Esophagus squamous epithelium (tissue), 5 donors: ENCODE measurements around the gene CALY. TPM values are rescaled to one million over a fixed set of nuclear protein-coding genes. Genes with fewer than 3 reads are reported as not detected.

Experiments
- DNase-seq: peaks from one replicate; lab custom pipeline; 2025; lab: John Stamatoyannopoulos, UW
- H3K27ac ChIP-seq, 4 donors: fragments of 200-600 bp; sonication (generic); one replicate each; pipeline ENCODE4 v1.5.1; 2016 to 2019; ENCODE audit warnings: mild to moderate bottlenecking in 1 of 4
- H3K27me3 ChIP-seq, 4 donors: fragments of 200-600 bp; sonication (generic); 1 replicate in 3 of 4; 2 replicates in 1 of 4; pipeline versions ENCODE4 v1.5.1 to v1.6.0; 2017 to 2021; ENCODE audit warnings: antibody characterized with exemption in 1 of 4
- H3K36me3 ChIP-seq, 3 donors: fragments of 200-600 bp; sonication (generic); one replicate each; pipeline ENCODE4 v1.5.1; 2016 to 2019
- H3K4me1 ChIP-seq, 3 donors: fragments of 200-600 bp; sonication (generic); one replicate each; pipeline ENCODE4 v1.5.1; 2017 to 2019
- H3K4me3 ChIP-seq, 4 donors: fragments of 200-600 bp; sonication (generic); 1 replicate in 3 of 4; 2 replicates in 1 of 4; pipeline ENCODE4 v1.5.1; 2016 to 2019; ENCODE audit warnings: mild to moderate bottlenecking in 2 of 4, moderate library complexity in 1 of 4
- H3K9me3 ChIP-seq, 3 donors: fragments of 200-600 bp; sonication (generic); one replicate each; pipeline ENCODE4 v1.5.1; 2016 to 2019
- POLR2A ChIP-seq, 4 donors: fragments of 450-650 bp; IDR thresholded peaks; one replicate each; pipeline ENCODE4 v1.6.1; 2017; ENCODE audit warnings: antibody characterized with exemption in 4 of 4, mild to moderate bottlenecking in 4 of 4, moderate library complexity in 3 of 4
- WGBS, 2 donors: methylation state at CpG; one replicate each; pipeline ENCODE4 v1.1.5; 2018; 5-methylcytosine and 5-hydroxymethylcytosine counted together
- intact Hi-C: fragments of 100-400 bp; cut with DNase I; formaldehyde crosslinking; loops from one replicate; pipeline ENCODE4 v1.15.0; 2022
- total RNA-seq, 4 donors: library from RNA; depleted of rRNA; stranded (reverse); fragments of >200 nt; gene quantifications; one replicate each; pipeline ENCODE4 v1.1.0, GENCODE V29; 2016
- TF ChIP-seq, protein P1 (sequence below), 6 experiments: fragments of 450-650 bp in 4 of 6; fragments of 200-600 bp in 2 of 6; sonication (generic) in 2 of 6; IDR thresholded peaks; one replicate each; pipeline ENCODE4 v1.5.1; 2016 to 2019; ENCODE audit warnings: antibody characterized with exemption in 6 of 6, mild to moderate bottlenecking in 4 of 6, moderate library complexity in 4 of 6
- donor health status: DM: yes; HTN: yes; CAD: no.

CALY gene, protein sequence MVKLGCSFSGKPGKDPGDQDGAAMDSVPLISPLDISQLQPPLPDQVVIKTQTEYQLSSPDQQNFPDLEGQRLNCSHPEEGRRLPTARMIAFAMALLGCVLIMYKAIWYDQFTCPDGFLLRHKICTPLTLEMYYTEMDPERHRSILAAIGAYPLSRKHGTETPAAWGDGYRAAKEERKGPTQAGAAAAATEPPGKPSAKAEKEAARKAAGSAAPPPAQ
- total RNA-seq, result not detected

DNA sequence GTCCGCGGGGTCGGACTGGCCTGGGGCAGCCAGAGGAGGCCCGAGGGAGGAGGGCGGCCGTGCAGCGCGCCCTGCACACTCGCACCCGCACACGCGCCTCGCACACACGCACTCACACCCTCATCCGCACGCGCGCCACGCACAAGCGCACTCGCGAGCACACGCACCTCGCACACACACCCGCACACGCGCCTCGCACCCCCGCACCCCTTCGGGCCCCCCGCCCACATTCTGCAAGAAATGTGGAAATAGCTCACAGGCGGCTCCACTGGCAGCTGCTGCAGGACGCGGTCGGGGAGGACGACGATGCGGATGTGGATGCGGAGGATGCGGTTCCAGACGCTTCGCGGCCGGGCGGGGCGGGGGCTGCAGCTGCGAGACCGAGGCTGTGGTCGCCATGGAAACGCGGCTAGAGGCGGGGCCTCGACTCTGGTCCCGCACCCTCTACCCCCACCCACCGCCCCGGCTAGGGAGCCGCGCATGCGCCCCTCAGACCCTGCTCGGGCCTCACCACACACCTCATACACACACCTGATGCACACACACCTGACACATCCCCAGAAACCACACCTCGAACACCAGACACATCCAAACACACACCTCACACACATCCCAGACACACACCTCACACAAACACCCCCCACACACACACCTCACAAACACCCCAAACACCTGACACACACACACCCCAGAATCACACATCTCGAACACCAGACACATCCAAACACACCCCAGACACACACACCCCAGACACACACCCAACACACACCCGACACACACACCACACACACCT, at the start of gene CALY:
TSS of gene CALY (minus strand) at position 320 of the 793 bp plus-strand sequence. CDS start 7,907 bp downstream, outside the sequence.
- DNase-seq, result no peak
- WGBS, 2 donors, result 11 to 15% methylated on average over 10 to 16 of the region's 63 CpGs
- Histone ChIP-seq H3K4me3 (peak within 1 kb of the TSS; percentile 9 to 56 (median 38)), H3K27me3 (peaks cover 8 to 92% (median 26%) of the 10 kb centered on the region in 4 donors), H3K4me1 (peaks cover 18 to 25% (median 18%) of the 10 kb centered on the region in 3 donors), H3K27ac (peak within 1 kb of the TSS in 1 of 4 donors; percentile 17), H3K36me3 (no peaks in the 10 kb centered on the region), H3K9me3 (no peaks in the 10 kb centered on the region)
- intact Hi-C loops, result no loop called here
- TF ChIP-seq, protein P1, sequence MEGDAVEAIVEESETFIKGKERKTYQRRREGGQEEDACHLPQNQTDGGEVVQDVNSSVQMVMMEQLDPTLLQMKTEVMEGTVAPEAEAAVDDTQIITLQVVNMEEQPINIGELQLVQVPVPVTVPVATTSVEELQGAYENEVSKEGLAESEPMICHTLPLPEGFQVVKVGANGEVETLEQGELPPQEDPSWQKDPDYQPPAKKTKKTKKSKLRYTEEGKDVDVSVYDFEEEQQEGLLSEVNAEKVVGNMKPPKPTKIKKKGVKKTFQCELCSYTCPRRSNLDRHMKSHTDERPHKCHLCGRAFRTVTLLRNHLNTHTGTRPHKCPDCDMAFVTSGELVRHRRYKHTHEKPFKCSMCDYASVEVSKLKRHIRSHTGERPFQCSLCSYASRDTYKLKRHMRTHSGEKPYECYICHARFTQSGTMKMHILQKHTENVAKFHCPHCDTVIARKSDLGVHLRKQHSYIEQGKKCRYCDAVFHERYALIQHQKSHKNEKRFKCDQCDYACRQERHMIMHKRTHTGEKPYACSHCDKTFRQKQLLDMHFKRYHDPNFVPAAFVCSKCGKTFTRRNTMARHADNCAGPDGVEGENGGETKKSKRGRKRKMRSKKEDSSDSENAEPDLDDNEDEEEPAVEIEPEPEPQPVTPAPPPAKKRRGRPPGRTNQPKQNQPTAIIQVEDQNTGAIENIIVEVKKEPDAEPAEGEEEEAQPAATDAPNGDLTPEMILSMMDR (IDR thresholded peaks at IDR 0.05), result no peak
- TF ChIP-seq POLR2A (IDR thresholded peaks at IDR 0.05), result no peak

DNA sequence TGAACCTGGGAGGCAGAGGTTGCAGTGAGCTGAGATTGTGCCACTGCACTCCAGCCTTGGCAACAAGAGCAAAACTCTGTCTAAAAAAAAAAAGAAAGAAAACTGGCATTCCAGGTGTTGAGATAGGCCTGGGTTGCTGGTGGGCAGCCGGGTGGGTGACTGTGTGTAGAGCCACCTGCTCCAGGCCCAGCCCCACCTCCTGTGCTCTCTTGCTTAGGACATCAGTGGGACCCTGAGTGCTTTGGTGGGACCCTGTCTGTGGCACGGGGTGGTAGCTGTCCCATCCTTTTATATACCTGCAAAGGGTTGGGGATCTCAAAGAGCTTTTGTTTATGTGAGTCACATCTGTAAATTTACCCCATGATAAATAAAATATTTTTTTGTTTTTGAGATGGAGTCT, 48.5 kb upstream of the CALY start:
- no peak for DNase-seq
- intact Hi-C loops, result no loop called here
- WGBS, 2 donors, result 92 to 93% methylated on average over 2 of the region's 2 CpGs
- no peak overlapping the region for H3K4me3 ChIP-seq
- H3K27ac ChIP-seq, result no peak overlapping the region
- H3K4me1 ChIP-seq, result peaks cover under 1 to 13% (median 9%) of the 10 kb centered on the region in 3 donors
- H3K36me3 ChIP-seq, result peaks cover 0 to 68% (median 0%) of the 10 kb centered on the region in 3 donors
- H3K9me3 ChIP-seq, result no peaks in the 10 kb centered on the region
- no peaks in the 10 kb centered on the region for H3K27me3 ChIP-seq
- no peak for TF ChIP-seq POLR2A (IDR thresholded peaks at IDR 0.05)
- TF ChIP-seq, protein P1 (IDR thresholded peaks at IDR 0.05), result no peak

DNA sequence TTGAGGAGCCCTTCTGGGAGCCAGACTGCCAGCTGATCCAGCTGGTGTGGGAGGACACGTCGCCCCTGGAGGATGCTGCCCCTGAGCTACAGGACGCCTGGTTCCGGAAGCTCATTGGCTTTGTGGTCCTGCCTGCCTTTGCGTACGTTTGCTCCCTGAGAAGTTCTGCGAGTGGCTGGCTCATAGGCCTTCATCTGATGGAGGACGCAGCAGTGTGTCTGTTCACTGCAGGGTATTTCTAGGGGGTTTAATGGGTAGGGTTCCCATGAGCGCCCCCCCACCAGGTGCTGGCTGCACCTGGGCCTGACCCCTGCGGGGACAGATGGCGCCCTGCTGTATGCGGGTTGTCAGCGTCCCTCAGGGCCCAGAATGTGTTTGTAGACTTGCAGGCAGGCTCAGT, 47.4 kb upstream of the CALY start:
- peaks cover 9 to 22% (median 18%) of the 10 kb centered on the region in 3 donors for H3K4me1 ChIP-seq
- no peak for DNase-seq
- 94% methylated on average over 11 of the region's 13 CpGs; no CpG with 5 or more reads in 1 of the 2 donors for WGBS, 2 donors
- no peak overlapping the region for H3K4me3 ChIP-seq
- peaks cover 0 to 61% (median 0%) of the 10 kb centered on the region in 3 donors for H3K36me3 ChIP-seq
- no peak for TF ChIP-seq POLR2A (IDR thresholded peaks at IDR 0.05)
- TF ChIP-seq, protein P1 (IDR thresholded peaks at IDR 0.05), result no peak
- no peaks in the 10 kb centered on the region for H3K9me3 ChIP-seq
- intact Hi-C loops, result no loop called here
- no peak overlapping the region for H3K27ac ChIP-seq
- H3K27me3 ChIP-seq, result no peaks in the 10 kb centered on the region

DNA sequence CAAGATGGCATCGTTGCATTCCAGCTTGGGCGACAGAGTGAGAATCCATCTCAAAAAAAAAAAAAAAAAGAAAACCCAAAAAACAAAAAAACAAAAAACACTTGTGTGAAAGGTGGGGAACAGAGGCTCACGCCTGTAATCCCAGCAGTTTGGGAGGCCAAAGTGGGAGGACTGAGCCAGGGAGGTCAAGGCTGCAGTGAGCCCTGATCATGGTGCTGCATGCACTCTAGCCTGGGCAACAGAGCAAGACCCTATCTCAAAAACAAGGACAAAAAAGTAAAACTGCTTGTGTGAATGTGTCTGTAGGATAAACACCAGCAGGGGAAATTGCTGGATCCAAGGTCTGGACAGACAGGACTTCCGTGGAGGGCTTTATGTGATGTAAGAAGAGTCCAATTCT, 46.9 kb upstream of the CALY start:
- DNase-seq, result no peak
- Histone ChIP-seq H3K4me1 (peaks cover 9 to 22% (median 18%) of the 10 kb centered on the region in 3 donors), H3K27me3 (no peaks in the 10 kb centered on the region), H3K27ac (no peak overlapping the region), H3K9me3 (no peaks in the 10 kb centered on the region), H3K4me3 (no peak overlapping the region), H3K36me3 (peaks cover 0 to 57% (median 0%) of the 10 kb centered on the region in 3 donors)
- 92 to 95% methylated on average over 4 of the region's 4 CpGs for WGBS, 2 donors
- TF ChIP-seq, protein P1 (IDR thresholded peaks at IDR 0.05), result no peak
- no peak for TF ChIP-seq POLR2A (IDR thresholded peaks at IDR 0.05)
- intact Hi-C loops, result no loop called here

DNA sequence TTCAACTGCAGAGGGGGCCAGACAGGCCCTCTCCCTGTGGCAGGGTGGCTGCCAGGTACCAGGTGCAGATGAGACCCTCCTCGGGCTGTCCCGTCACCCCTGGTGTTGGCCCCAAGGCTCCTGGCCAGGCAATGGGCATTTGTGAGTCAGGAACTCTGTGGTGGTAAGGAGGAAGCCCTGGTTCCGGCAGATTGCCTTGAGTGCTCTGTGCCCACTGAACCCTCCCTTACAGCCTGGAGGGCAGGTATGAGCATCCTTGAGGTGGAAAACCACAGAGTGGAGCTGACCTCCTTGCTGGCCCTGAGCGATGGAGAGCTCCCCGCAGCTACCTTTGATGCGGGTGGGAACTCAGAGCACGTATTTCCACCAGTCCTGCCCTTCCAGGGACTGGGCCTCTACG, 44.3 kb upstream of the CALY start:
- no peak for DNase-seq
- no peak for TF ChIP-seq POLR2A (IDR thresholded peaks at IDR 0.05)
- TF ChIP-seq, protein P1 (IDR thresholded peaks at IDR 0.05), result no peak
- H3K27ac ChIP-seq, result no peak overlapping the region
- H3K9me3 ChIP-seq, result no peaks in the 10 kb centered on the region
- WGBS, 2 donors, result 92 to 100% methylated on average over 5 to 7 of the region's 8 CpGs
- intact Hi-C loops, result no loop called here
- peaks cover 15 to 31% (median 25%) of the 10 kb centered on the region in 3 donors for H3K4me1 ChIP-seq
- no peaks in the 10 kb centered on the region for H3K27me3 ChIP-seq
- H3K36me3 ChIP-seq, result peaks cover 0 to 49% (median 0%) of the 10 kb centered on the region in 3 donors
- H3K4me3 ChIP-seq, result no peak overlapping the region
